SU-DHL-6 (cell line): ENCODE measurements around the gene TEX55.

Source experiments
- CTCF ChIP-seq: fragments of 200-600 bp; sonication (generic); IDR thresholded peaks from one replicate; pipeline ENCODE4 v1.5.1; 2017; ENCODE audit warnings: antibody characterized with exemption, mild to moderate bottlenecking, low read length, moderate library complexity; ENCODE audit not compliant: insufficient read depth, poor library complexity, severe bottlenecking
- EZH2phosphoT487 ChIP-seq: fragments of 200-600 bp; sonication (generic), shearing (Covaris generic); conservative IDR thresholded peaks from 2 replicates; pipeline ENCODE4 v1.6.1; 2018; ENCODE audit warnings: mild to moderate bottlenecking, antibody characterized with exemption, low read length, moderate library complexity, mixed read lengths

- TF ChIP-seq CTCF (no peak), EZH2phosphoT487 (no peak)
Observed at GRCh38 chr3:119157971-119158370, 12.0 kb downstream of the TEX55 start.
